ENCODE data around the gene PANK1. TPM values are rescaled to one million over a fixed set of nuclear protein-coding genes. Genes with fewer than 3 reads are reported as not detected.

PANK1 gene
- total and polyA plus RNA-seq, 12 donors = 4.0 to 20.9 (median 16.2) TPM

DNA sequence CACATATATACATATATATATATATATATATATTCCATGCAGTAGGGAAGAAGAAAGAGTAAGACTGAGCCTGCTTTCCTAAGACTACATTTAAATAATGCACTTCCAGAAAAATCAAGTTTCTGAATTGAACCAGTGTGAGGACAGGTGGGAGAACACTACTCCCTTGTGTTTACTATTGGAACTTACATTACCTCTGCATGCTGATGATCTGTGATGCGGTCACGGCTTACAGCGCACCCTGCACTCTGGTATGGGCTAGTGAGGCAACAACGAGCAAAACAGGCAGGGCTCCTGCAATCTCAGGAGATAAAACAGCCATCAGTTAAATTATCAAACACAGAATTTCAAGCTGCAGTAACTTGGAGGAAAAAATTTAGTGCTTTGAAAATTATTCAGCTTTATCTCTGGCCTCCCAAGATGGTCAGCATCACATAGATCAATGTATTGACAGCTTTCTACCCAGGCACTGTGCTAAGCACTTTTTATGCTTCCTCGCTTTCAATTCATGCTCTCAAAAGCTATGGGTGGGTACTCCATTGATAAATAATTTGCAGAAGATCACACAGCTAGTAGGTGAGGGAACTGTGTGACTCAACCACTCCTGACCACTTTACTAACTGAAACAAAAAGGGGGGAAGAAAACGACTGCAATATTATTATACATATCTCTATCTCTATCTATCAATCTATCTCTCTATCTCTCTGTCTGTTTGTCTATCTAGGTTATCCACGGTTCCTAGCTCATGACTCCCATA lies 89.2 kb downstream of the PANK1 start:
- TF ChIP-seq, protein P1, sequence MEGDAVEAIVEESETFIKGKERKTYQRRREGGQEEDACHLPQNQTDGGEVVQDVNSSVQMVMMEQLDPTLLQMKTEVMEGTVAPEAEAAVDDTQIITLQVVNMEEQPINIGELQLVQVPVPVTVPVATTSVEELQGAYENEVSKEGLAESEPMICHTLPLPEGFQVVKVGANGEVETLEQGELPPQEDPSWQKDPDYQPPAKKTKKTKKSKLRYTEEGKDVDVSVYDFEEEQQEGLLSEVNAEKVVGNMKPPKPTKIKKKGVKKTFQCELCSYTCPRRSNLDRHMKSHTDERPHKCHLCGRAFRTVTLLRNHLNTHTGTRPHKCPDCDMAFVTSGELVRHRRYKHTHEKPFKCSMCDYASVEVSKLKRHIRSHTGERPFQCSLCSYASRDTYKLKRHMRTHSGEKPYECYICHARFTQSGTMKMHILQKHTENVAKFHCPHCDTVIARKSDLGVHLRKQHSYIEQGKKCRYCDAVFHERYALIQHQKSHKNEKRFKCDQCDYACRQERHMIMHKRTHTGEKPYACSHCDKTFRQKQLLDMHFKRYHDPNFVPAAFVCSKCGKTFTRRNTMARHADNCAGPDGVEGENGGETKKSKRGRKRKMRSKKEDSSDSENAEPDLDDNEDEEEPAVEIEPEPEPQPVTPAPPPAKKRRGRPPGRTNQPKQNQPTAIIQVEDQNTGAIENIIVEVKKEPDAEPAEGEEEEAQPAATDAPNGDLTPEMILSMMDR (IDR thresholded peaks at IDR 0.05) = peak in 7 of 9 donors; percentile 11 to 58 (median 48)
- WGBS, 2 donors = 73% methylated on average over 7 of the region's 7 CpGs
- intact Hi-C loops (cut with DNase I) = loop anchor here in 6 of 10 donors (2.0 to 10.0 kb wide), 3 partner anchors 81 to 129 kb away; no protein-coding TSS in a partner anchor

DNA sequence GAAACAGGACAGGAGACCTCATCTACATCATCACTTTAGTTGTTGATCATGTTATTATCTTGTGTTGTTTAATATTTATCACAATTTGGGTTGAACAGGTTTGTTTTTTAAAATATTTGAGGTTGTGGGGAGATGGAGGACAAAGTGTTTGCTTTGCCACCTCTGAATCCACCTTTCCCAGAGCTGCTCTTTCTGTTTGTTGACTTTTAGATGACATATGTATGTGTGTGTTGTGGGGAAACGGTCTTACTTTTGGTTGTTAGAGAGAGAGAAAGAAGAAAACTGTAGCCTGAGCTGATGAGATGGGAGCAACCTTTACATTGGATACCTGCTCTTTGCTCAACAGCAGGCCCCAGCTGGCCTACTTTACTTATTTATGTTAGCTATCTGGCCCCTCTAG lies 90.6 kb downstream of the PANK1 start:
- Histone ChIP-seq H3K27me3 (no peaks in the 10 kb centered on the region), H3K9me3 (no peaks in the 10 kb centered on the region), H3K27ac (no peak overlapping the region), H3K36me3 (no peaks in the 10 kb centered on the region), H3K4me3 (no peak overlapping the region), H3K4me1 (peaks cover 0 to 14% (median 0%) of the 10 kb centered on the region in 9 donors)
- intact Hi-C loops (cut with DNase I) = loop anchor here in 5 of 10 donors (2.0 to 10.0 kb wide), 3 partner anchors 77 to 128 kb away; no protein-coding TSS in a partner anchor
- 89 to 94% methylated on average over 1 of the region's 1 CpG for WGBS, 2 donors
- ATAC-seq (no peak), DNase-seq (no peak)
- TF ChIP-seq, protein P1 (IDR thresholded peaks at IDR 0.05) = no peak

More for the DNA sequence above, 89.2 kb downstream of the PANK1 start:
- Histone ChIP-seq H3K27me3 (no peaks in the 10 kb centered on the region), H3K36me3 (no peaks in the 10 kb centered on the region), H3K4me3 (no peak overlapping the region), H3K27ac (no peak overlapping the region), H3K9me3 (no peaks in the 10 kb centered on the region), H3K4me1 (peaks cover 0 to 8% (median 0%) of the 10 kb centered on the region in 9 donors)
- DNase-seq (no peak), ATAC-seq (peak in 6 of 8 donors; percentile 73 to 85 (median 75))

DNA sequence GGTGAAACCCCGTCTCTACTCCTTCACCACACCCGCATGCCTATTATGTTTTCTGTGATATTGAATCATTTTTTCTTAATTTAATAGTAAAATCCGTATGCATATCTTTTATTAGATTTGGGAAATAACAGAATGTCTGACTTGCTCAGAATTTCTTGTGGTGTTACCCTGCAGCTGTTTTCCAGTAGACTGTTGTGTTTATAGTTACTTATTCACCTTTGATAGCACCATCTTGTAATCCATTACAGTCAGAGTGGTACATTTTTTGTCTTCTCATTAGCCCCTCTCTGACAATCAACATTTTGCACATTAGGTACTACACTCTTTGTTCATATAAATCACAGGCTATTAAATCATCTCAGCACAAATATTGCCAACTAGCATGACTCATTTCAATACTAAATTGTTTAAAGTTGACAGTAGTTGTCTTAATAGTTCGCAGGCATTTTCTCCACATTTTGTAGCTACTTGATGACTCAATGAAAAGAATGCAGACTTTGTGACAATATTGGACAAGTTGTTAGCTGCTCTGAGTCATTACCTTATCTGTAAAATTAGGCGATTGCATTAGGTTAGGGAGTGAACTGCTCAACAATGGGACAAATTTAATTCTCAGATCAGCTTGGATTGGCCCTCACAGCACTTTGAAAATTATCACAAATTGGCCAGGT lies 91.8 kb downstream of the PANK1 start:
- H3K9me3 ChIP-seq = no peaks in the 10 kb centered on the region
- no peak overlapping the region for H3K4me3 ChIP-seq
- intact Hi-C loops (cut with DNase I) = loop anchor here in 3 of 10 donors (5.0 to 10.0 kb wide), 2 partner anchors 76 to 78 kb away; no protein-coding TSS in a partner anchor
- H3K4me1 ChIP-seq = peaks cover 0 to 18% (median 5%) of the 10 kb centered on the region in 9 donors
- ATAC-seq (peak in 5 of 8 donors; percentile 21 to 76 (median 38)), DNase-seq (no peak)
- H3K27me3 ChIP-seq = no peaks in the 10 kb centered on the region
- TF ChIP-seq, protein P1 (IDR thresholded peaks at IDR 0.05) = no peak
- WGBS, 2 donors = 73 to 78% methylated on average over 5 of the region's 5 CpGs
- no peak overlapping the region for H3K27ac ChIP-seq
- H3K36me3 ChIP-seq = no peaks in the 10 kb centered on the region

DNA sequence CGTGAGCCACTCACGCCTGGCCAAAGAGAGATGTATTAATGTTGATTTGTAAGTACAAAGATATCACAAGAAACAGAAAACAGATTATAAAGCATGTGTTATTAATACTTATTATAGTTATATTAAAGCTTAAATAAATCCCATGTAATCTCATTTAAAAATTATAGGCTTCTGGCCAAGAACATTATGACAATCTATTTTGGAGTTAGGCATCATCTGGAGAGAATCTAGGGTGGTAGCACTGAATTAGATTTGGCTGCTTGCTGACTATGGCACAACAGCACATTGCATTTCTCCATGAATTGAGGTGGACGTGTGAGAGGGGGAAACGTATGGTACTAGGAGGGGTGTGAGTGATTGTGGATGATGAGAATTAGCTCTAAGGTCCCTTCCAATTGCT lies 92.8 kb downstream of the PANK1 start:
- Histone ChIP-seq H3K9me3 (no peaks in the 10 kb centered on the region), H3K27me3 (no peaks in the 10 kb centered on the region), H3K27ac (no peak overlapping the region), H3K4me3 (no peak overlapping the region), H3K4me1 (peaks cover 0 to 18% (median 5%) of the 10 kb centered on the region in 9 donors), H3K36me3 (no peaks in the 10 kb centered on the region)
- ATAC-seq (peak in 1 of 8 donors; percentile 48), DNase-seq (no peak)
- TF ChIP-seq, protein P1 (IDR thresholded peaks at IDR 0.05) = no peak
- intact Hi-C loops (cut with DNase I) = loop anchor here in 3 of 10 donors (5.0 to 10.0 kb wide), 2 partner anchors 75 to 77 kb away; no protein-coding TSS in a partner anchor
- WGBS, 2 donors = 74 to 77% methylated on average over 4 of the region's 4 CpGs
